ENCODE measurements around the gene UVRAG.

UVRAG gene

GRCh38 chr11:75814677-75815344 lies at the start of gene UVRAG:
Gene UVRAG, plus strand, starts transcription at chr11:75815210. Its CDS starts 198 bp downstream, at chr11:75815408.
- Histone ChIP-seq H3K4me2 (ENCODE audit: low read length) (peak within 1 kb of the TSS; percentile 97), H3K27ac (ENCODE audit: low read length) (peak within 1 kb of the TSS; percentile 94), H3K27me3 (ENCODE audit: low read depth, low read length) (no peaks in the 10 kb centered on the region), H2AFZ (ENCODE audit: low read depth, low read length) (peak within 1 kb of the TSS; percentile 56; the same call in 1 of the 2 replicates), H3K79me2 (ENCODE audit: low read length) (peaks cover 73% of the 10 kb centered on the region), H3K4me1 (ENCODE audit: low read length) (peaks cover 67% of the 10 kb centered on the region), H3K9me3 (ENCODE audit: insufficient read depth, low read length) (no peaks in the 10 kb centered on the region), H4K20me1 (ENCODE audit: insufficient read depth, low read length) (peaks cover 28% of the 10 kb centered on the region; the same call in 1 of the 2 replicates), H3K36me3 (replicated peaks; ENCODE audit: low read depth, low read length) (peaks cover 11% of the 10 kb centered on the region), H3K4me3 (ENCODE audit: low read length) (peak within 1 kb of the TSS; percentile 95), H3K9ac (ENCODE audit: low read length) (peak within 1 kb of the TSS; percentile 99)
- no peak for TF ChIP-seq EZH2phosphoT487 (IDR thresholded peaks at IDR 0.05; ENCODE audit: low read depth)
- no peak for TF ChIP-seq CTCF (IDR thresholded peaks at IDR 0.05; ENCODE audit: low read depth, low read length)

DNA sequence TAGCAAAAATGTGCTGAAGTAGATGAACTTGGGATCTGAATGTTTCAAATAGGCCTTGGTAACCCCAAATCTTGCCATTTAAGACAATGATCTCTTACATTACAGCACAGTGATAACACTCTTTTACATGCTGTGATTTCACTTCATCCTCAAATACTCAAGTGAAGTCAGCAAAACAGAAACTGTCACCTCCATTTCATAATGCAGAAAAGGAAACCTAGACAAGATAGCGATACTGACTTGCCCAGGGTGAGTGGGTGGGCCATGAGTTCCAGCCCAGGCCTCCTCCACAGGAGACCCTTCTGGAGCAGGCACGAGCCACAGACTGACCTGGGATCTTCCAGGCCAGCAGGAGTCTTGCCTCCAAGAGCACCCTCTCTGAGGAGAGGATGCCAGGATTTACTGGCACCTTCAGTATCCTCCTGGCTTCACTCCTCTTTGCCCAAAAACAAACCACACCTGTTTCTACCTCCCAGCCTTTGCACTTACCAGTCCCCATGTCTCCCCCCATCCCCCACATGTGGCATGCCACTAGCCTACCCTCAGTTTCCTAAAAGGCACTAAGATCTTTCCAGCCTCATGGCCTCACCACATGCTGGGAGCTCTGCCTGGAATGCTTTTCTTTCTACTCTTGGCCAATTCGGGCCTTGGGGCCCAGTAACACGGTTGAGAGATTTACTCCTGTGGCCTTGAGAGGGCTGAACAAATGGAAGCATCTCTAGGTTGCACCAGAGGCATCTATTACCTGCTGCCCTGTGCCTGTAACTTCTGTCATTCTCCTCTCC lies 48.4 kb upstream of the UVRAG start:
- peaks cover 58% of the 10 kb centered on the region for H3K4me1 ChIP-seq (ENCODE audit: low read length)
- no peaks in the 10 kb centered on the region for H3K27me3 ChIP-seq (ENCODE audit: low read depth, low read length)
- no peak overlapping the region for H3K9ac ChIP-seq (ENCODE audit: low read length)
- H3K4me2 ChIP-seq (ENCODE audit: low read length), result no peak overlapping the region
- H2AFZ ChIP-seq (ENCODE audit: low read depth, low read length), result no peak overlapping the region
- no peaks in the 10 kb centered on the region for H3K36me3 ChIP-seq (replicated peaks; ENCODE audit: low read depth, low read length)
- TF ChIP-seq CTCF (IDR thresholded peaks at IDR 0.05; ENCODE audit: low read depth, low read length) (no peak), EZH2phosphoT487 (IDR thresholded peaks at IDR 0.05; ENCODE audit: low read depth) (no peak)
- H3K9me3 ChIP-seq (ENCODE audit: insufficient read depth, low read length), result no peaks in the 10 kb centered on the region
- no peak overlapping the region for H3K27ac ChIP-seq (ENCODE audit: low read length)
- H4K20me1 ChIP-seq (ENCODE audit: insufficient read depth, low read length), result no peaks in the 10 kb centered on the region
- H3K4me3 ChIP-seq (ENCODE audit: low read length), result no peak overlapping the region
- H3K79me2 ChIP-seq (ENCODE audit: low read length), result peaks cover 27% of the 10 kb centered on the region

GRCh38 chr11:75767228-75767572 lies 47.8 kb upstream of the UVRAG start:
- no peak overlapping the region for H3K4me2 ChIP-seq (ENCODE audit: low read length)
- peaks cover under 1% of the 10 kb centered on the region for H3K36me3 ChIP-seq (replicated peaks; ENCODE audit: low read depth, low read length)
- H3K79me2 ChIP-seq (ENCODE audit: low read length), result peaks cover 32% of the 10 kb centered on the region
- no peaks in the 10 kb centered on the region for H3K9me3 ChIP-seq (ENCODE audit: insufficient read depth, low read length)
- no peak overlapping the region for H2AFZ ChIP-seq (ENCODE audit: low read depth, low read length)
- peaks cover 64% of the 10 kb centered on the region for H3K4me1 ChIP-seq (ENCODE audit: low read length)
- no peak overlapping the region for H3K9ac ChIP-seq (ENCODE audit: low read length)
- no peak overlapping the region for H3K4me3 ChIP-seq (ENCODE audit: low read length)
- H4K20me1 ChIP-seq (ENCODE audit: insufficient read depth, low read length), result no peaks in the 10 kb centered on the region
- TF ChIP-seq EZH2phosphoT487 (IDR thresholded peaks at IDR 0.05; ENCODE audit: low read depth) (no peak), CTCF (IDR thresholded peaks at IDR 0.05; ENCODE audit: low read depth, low read length) (no peak)
- no peak overlapping the region for H3K27ac ChIP-seq (ENCODE audit: low read length)
- no peaks in the 10 kb centered on the region for H3K27me3 ChIP-seq (ENCODE audit: low read depth, low read length)

DNA sequence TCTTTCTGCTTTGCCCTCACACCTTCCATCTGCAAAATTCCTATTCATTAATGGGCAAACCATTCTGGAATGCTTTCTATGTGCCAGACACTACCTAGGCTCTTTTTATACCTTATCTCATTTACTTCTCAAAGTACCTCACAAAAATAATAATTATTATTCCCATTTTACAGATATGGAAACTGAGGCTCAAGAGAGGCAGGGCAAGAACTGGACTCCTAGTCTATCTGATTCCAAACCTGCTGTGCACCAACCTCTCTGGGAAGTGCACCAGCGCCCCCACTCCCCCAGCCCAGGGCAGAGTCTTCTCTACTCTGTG lies 47.3 kb upstream of the UVRAG start:
- Histone ChIP-seq H2AFZ (ENCODE audit: low read depth, low read length) (no peak overlapping the region; the same call in 1 of the 2 replicates), H3K36me3 (replicated peaks; ENCODE audit: low read depth, low read length) (peaks cover 4% of the 10 kb centered on the region), H3K79me2 (ENCODE audit: low read length) (peaks cover 38% of the 10 kb centered on the region), H3K4me2 (ENCODE audit: low read length) (peak overlapping the region; percentile 76), H3K27me3 (ENCODE audit: low read depth, low read length) (no peaks in the 10 kb centered on the region), H3K9ac (ENCODE audit: low read length) (peak overlapping the region; percentile 68; the same call in 1 of the 2 replicates), H3K9me3 (ENCODE audit: insufficient read depth, low read length) (no peaks in the 10 kb centered on the region), H3K27ac (ENCODE audit: low read length) (peak overlapping the region; percentile 53), H3K4me3 (ENCODE audit: low read length) (peak overlapping the region; percentile 77), H4K20me1 (ENCODE audit: insufficient read depth, low read length) (no peaks in the 10 kb centered on the region), H3K4me1 (ENCODE audit: low read length) (peaks cover 68% of the 10 kb centered on the region)
- TF ChIP-seq EZH2phosphoT487 (IDR thresholded peaks at IDR 0.05; ENCODE audit: low read depth) (no peak), CTCF (IDR thresholded peaks at IDR 0.05; ENCODE audit: low read depth, low read length) (no peak)

Data from OCI-LY3 (cell line).